A549 (cell line): ENCODE measurements around the gene SFXN1. TPM values are rescaled to one million over a fixed set of nuclear protein-coding genes. Genes with fewer than 3 reads are reported as not detected.

Experiments used
- ATAC-seq, 2 experiments: fragments of 200-7000 bp in 1 of 2; fragments of >200 bp in 1 of 2; cut with Nextera tagmentation in 1 of 2; cut with Tn5 transposase in 1 of 2; 3 replicates each; pipeline versions ENCODE4 v1.8.0 to v1.9.1; 2018 to 2020; ENCODE audit warnings: mild to moderate bottlenecking in 1 of 2, moderate library complexity in 1 of 2
- CTCF ChIA-PET: fragments of 300-600 bp; sonication (Branson Sonifier 250); formaldehyde crosslinking; extraction: SDS; loops from one replicate; lab custom pipeline; 2021; ENCODE audit warnings: antibody characterized with exemption, inconsistent platforms; lab: Yijun Ruan, JAX
- POLR2A ChIA-PET: fragments of 350-600 bp; formaldehyde crosslinking; extraction: SDS; loops from one replicate; lab custom pipeline; 2021; ENCODE audit warnings: antibody characterized with exemption, inconsistent platforms; lab: Yijun Ruan, JAX
- DNase-seq, 2 experiments: peaks; one replicate each; pipeline versions ENCODE4 v3.0.0 to v3.0.0-alpha.2; 2011 to 2016; ENCODE audit warnings: low read depth in 1 of 2, low spot score in 1 of 2
- FAIRE-seq: peaks from 2 replicates; lab custom pipeline; 2011; peaks lifted over from hg19 to GRCh38; lab: Jason Lieb, UNC
- H3K27ac ChIP-seq, 2 experiments: fragments of >200 bp; sonication (Bioruptor Twin); formaldehyde crosslinking; 3 replicates each; pipeline ENCODE4 v1.5.1; 2016 to 2017
- H3K4me1 ChIP-seq: fragments of >200 bp; sonication (Bioruptor Twin); formaldehyde crosslinking; 3 replicates; pipeline ENCODE4 v1.6.1; 2016
- H3K4me2 ChIP-seq: fragments of >200 bp; sonication (Bioruptor Twin); formaldehyde crosslinking; 3 replicates; pipeline ENCODE4 v1.6.1; 2016
- H3K4me3 ChIP-seq: fragments of >200 bp; sonication (Bioruptor Twin); formaldehyde crosslinking; 3 replicates; pipeline ENCODE4 v1.5.1; 2016
- H3K9me3 ChIP-seq: fragments of >200 bp; sonication (Bioruptor Twin); formaldehyde crosslinking; 3 replicates; pipeline ENCODE4 v1.6.1; 2016
- ATOH8 ChIP-seq: fragments of 250-450 bp; sonication (Bioruptor Pico); IDR thresholded peaks from 2 replicates; pipeline ENCODE4 v1.5.0; 2020; ENCODE audit warnings: low read depth, mild to moderate bottlenecking, moderate library complexity
- BHLHE40 ChIP-seq: IDR thresholded peaks from 2 replicates; pipeline ENCODE4 v1.6.1; 2012; ENCODE audit warnings: low read depth, low read length, inconsistent platforms
- CHD2 ChIP-seq: fragments of 150-350 bp; IDR thresholded peaks from 2 replicates; pipeline ENCODE4 v1.6.1; 2014; ENCODE audit warnings: low read length; ENCODE audit not compliant: partially characterized antibody
- EHMT2 ChIP-seq: fragments of 200-600 bp; sonication (generic); IDR thresholded peaks from 2 replicates; pipeline ENCODE4 v1.6.1; 2016; ENCODE audit warnings: antibody characterized with exemption, low read depth, mild to moderate bottlenecking, moderate library complexity
- EP300 ChIP-seq, 2 experiments: fragments of >200 bp; sonication (Bioruptor Twin); formaldehyde crosslinking; IDR thresholded peaks; 2 replicates in 1 of 2; 3 replicates in 1 of 2; pipeline ENCODE4 v1.6.1; 2016 to 2017
- ESRRA ChIP-seq: fragments of 150-350 bp; IDR thresholded peaks from 2 replicates; pipeline ENCODE4 v1.6.1; 2014; ENCODE audit warnings: mild to moderate bottlenecking, low read length, borderline replicate concordance
- FOSL2 ChIP-seq, 2 experiments: fragments of 450-650 bp in 1 of 2; fragments of >200 bp in 1 of 2; sonication (Bioruptor Twin) in 1 of 2; formaldehyde crosslinking; IDR thresholded peaks; 2 replicates each; pipeline versions ENCODE4 v1.5.0 to v1.6.1; 2016 to 2020; ENCODE audit warnings: mild to moderate bottlenecking in 1 of 2, moderate library complexity in 1 of 2
- FOXS1 ChIP-seq: fragments of 250-450 bp; sonication (Bioruptor Pico); IDR thresholded peaks from 2 replicates; pipeline ENCODE4 v1.5.0; 2020; ENCODE audit warnings: mild to moderate bottlenecking, moderate library complexity
- HES2 ChIP-seq: fragments of >200 bp; sonication (Bioruptor Twin); formaldehyde crosslinking; IDR thresholded peaks from 2 replicates; pipeline ENCODE4 v1.6.1; 2016
- HOXB5 ChIP-seq: fragments of 250-450 bp; sonication (Bioruptor Pico); IDR thresholded peaks from 2 replicates; pipeline ENCODE4 v1.5.0; 2020; ENCODE audit warnings: mild to moderate bottlenecking, moderate library complexity
- JUNB ChIP-seq: fragments of >200 bp; sonication (Bioruptor Twin); formaldehyde crosslinking; IDR thresholded peaks from 2 replicates; pipeline ENCODE4 v1.6.1; 2016
- MAX ChIP-seq: IDR thresholded peaks from 2 replicates; pipeline ENCODE4 v1.6.1; 2012
- MYC ChIP-seq: IDR thresholded peaks from 2 replicates; pipeline ENCODE4 v1.6.1; 2012; ENCODE audit warnings: mild to moderate bottlenecking, inconsistent platforms, low read length, improper control_type of control experiment, borderline replicate concordance
- NFE2L2 ChIP-seq: fragments of 150-350 bp; conservative IDR thresholded peaks from 2 replicates; pipeline ENCODE4 v1.6.1; 2014; ENCODE audit warnings: low read length
- NPAS2 ChIP-seq: fragments of 250-450 bp; sonication (Bioruptor Pico); IDR thresholded peaks from 2 replicates; pipeline ENCODE4 v1.8.0; 2022; ENCODE audit warnings: mild to moderate bottlenecking, moderate library complexity, borderline replicate concordance
- PHF8 ChIP-seq: fragments of 200-600 bp; sonication (generic); IDR thresholded peaks from 2 replicates; pipeline ENCODE4 v1.6.1; 2016; ENCODE audit warnings: low read depth, mild to moderate bottlenecking, antibody characterized with exemption, moderate library complexity, borderline replicate concordance
- RARB ChIP-seq: fragments of 250-450 bp; sonication (Bioruptor Pico); IDR thresholded peaks from 2 replicates; pipeline ENCODE4 v1.8.0; 2021; ENCODE audit warnings: mild to moderate bottlenecking, moderate library complexity
- RCOR1 ChIP-seq: fragments of 150-350 bp; IDR thresholded peaks from 2 replicates; pipeline ENCODE4 v1.6.1; 2014; ENCODE audit warnings: antibody characterized with exemption, low read length, low read depth
- REST ChIP-seq: fragments of 200-600 bp; sonication (generic); IDR thresholded peaks from 2 replicates; pipeline ENCODE4 v1.6.1; 2016; ENCODE audit warnings: antibody characterized with exemption, mild to moderate bottlenecking, moderate library complexity
- TP53 ChIP-seq: fragments of 250-450 bp; sonication (Bioruptor Pico); IDR thresholded peaks from 2 replicates; pipeline ENCODE4 v1.5.0; 2021; ENCODE audit warnings: mild to moderate bottlenecking, moderate library complexity
- USF2 ChIP-seq: fragments of 450-650 bp; IDR thresholded peaks from 2 replicates; pipeline ENCODE4 v1.6.1; 2014; ENCODE audit warnings: antibody characterized with exemption
- ZSCAN20 ChIP-seq: fragments of 250-450 bp; sonication (Bioruptor Pico); IDR thresholded peaks from 2 replicates; pipeline ENCODE4 v1.8.0; 2022; ENCODE audit warnings: mild to moderate bottlenecking, moderate library complexity
- WGBS: methylation state at CpG from one replicate; pipeline ENCODE4 v1.1.6; 2017; ENCODE audit errors: missing lambda C conversion rate; 5-methylcytosine and 5-hydroxymethylcytosine counted together
- polyA plus RNA-seq, 4 experiments: library from polyadenylated mRNA; depleted of rRNA in 3 of 4; stranded (reverse); fragments of >200 nt; fragmentation: RNase III in 1 of 4; extraction: RNeasy Plus Mini Kit Qiagen cat#74134 plus additional on column Dnase treatment in 1 of 4; gene quantifications; 2 replicates in 3 of 4; 3 replicates in 1 of 4; pipeline ENCODE4 v1.2.3, GENCODE V29; 2011 to 2017
- TF ChIP-seq, protein P1 (sequence below): IDR thresholded peaks from 2 replicates; pipeline ENCODE4 v1.6.1; 2012
- TF ChIP-seq, protein P2 (sequence below): fragments of 250-450 bp; sonication (Bioruptor Pico); IDR thresholded peaks from 2 replicates; pipeline ENCODE4 v1.5.0; 2021; ENCODE audit warnings: mild to moderate bottlenecking, moderate library complexity, borderline replicate concordance

SFXN1 gene
- polyA plus RNA-seq, 2 of the 4 experiments (the other 2 are of a cell fraction): 79.6 to 190 TPM

DNA sequence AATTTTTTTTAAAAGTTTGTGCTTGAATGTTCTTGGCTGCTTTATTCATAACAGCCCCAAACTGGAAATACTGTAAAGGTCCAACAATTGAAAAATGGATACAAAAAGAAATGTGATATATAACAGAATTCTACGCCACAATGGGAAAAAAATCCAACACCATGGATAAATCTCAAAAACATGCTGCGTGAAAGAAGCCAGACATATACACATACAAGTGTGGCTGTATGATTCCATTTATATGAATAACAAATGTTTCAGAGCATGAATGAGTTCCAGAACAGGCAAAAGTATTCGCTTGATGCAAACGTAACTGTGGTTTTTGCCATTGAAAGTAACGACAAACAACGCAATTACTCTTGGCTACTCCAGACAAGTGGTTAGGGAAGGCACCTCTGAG lies 7.2 kb upstream of the SFXN1 start:
- H3K4me2 ChIP-seq: no peak overlapping the region
- DNase-seq (no peak), FAIRE-seq (no peak), ATAC-seq (no peak)
- POLR2A ChIA-PET: no interaction called here
- no peaks in the 10 kb centered on the region for H3K9me3 ChIP-seq
- H3K4me1 ChIP-seq: peaks cover 17% of the 10 kb centered on the region; the same call in 2 of the 3 replicates
- TF ChIP-seq RARB (CRISPR knock-in tag): no peak
- no peak for TF ChIP-seq MAX
- TF ChIP-seq, protein P1, sequence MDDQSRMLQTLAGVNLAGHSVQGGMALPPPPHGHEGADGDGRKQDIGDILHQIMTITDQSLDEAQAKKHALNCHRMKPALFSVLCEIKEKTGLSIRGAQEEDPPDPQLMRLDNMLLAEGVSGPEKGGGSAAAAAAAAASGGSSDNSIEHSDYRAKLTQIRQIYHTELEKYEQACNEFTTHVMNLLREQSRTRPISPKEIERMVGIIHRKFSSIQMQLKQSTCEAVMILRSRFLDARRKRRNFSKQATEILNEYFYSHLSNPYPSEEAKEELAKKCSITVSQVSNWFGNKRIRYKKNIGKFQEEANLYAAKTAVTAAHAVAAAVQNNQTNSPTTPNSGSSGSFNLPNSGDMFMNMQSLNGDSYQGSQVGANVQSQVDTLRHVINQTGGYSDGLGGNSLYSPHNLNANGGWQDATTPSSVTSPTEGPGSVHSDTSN: no peak
- TF ChIP-seq HOXB5 (CRISPR knock-in tag): no peak
- TF ChIP-seq FOSL2 (IDR thresholded peaks at IDR 0.05): no peak
- TF ChIP-seq FOSL2 (CRISPR knock-in tag; IDR thresholded peaks at IDR 0.05): no peak
- TF ChIP-seq TP53 (CRISPR knock-in tag): no peak
- TF ChIP-seq NFE2L2: no peak
- no peak for TF ChIP-seq JUNB
- no peak for TF ChIP-seq EP300 (IDR thresholded peaks at IDR 0.05)
- no peak for TF ChIP-seq ESRRA
- no peak for TF ChIP-seq FOXS1 (CRISPR knock-in tag)
- no peak for TF ChIP-seq HES2
- TF ChIP-seq, protein P2, sequence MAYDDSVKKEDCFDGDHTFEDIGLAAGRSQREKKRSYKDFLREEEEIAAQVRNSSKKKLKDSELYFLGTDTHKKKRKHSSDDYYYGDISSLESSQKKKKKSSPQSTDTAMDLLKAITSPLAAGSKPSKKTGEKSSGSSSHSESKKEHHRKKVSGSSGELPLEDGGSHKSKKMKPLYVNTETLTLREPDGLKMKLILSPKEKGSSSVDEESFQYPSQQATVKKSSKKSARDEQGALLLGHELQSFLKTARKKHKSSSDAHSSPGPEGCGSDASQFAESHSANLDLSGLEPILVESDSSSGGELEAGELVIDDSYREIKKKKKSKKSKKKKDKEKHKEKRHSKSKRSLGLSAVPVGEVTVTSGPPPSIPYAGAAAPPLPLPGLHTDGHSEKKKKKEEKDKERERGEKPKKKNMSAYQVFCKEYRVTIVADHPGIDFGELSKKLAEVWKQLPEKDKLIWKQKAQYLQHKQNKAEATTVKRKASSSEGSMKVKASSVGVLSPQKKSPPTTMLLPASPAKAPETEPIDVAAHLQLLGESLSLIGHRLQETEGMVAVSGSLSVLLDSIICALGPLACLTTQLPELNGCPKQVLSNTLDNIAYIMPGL (CRISPR knock-in tag): no peak
- TF ChIP-seq RCOR1: no peak
- TF ChIP-seq EHMT2: no peak
- TF ChIP-seq ZSCAN20 (CRISPR knock-in tag): no peak
- TF ChIP-seq PHF8: no peak
- TF ChIP-seq MYC: no peak
- TF ChIP-seq NPAS2: no peak
- TF ChIP-seq CHD2: no peak
- 91% methylated on average over 6 of the region's 6 CpGs for WGBS
- no peak overlapping the region for H3K4me3 ChIP-seq
- no peak overlapping the region for H3K27ac ChIP-seq
- CTCF ChIA-PET: interaction anchor here (0.6 to 1.0 kb wide), 3 partner anchors 14 to 1426 kb away, joined by 3 to 4 read pairs (median 3); partner anchors contain the start of gene NSG2

GRCh38 chr5:175471628-175472027 lies 6.7 kb upstream of the SFXN1 start:
- FAIRE-seq (no peak), DNase-seq (no peak), ATAC-seq (peak in 1 of 2 experiments; percentile 60; a peak in 2 of 6 replicates)
- no peak overlapping the region for H3K27ac ChIP-seq
- TF ChIP-seq REST (no peak), USF2 (no peak), ATOH8 (CRISPR knock-in tag) (no peak), RARB (CRISPR knock-in tag) (no peak), BHLHE40 (no peak)
- ChIA-PET POLR2A (no interaction called here), CTCF (interaction anchor here (1.0 kb wide), 2 partner anchors 14 to 520 kb away, joined by 3 to 4 read pairs; no protein-coding TSS in a partner anchor)
- peaks cover 17% of the 10 kb centered on the region; the same call in 2 of the 3 replicates for H3K4me1 ChIP-seq
- no peak overlapping the region for H3K4me2 ChIP-seq
- 67% methylated on average over 6 of the region's 6 CpGs for WGBS
- H3K4me3 ChIP-seq: no peak overlapping the region
- H3K9me3 ChIP-seq: no peaks in the 10 kb centered on the region
